Stimulated activated CD8-positive, alpha-beta memory T cell treated with anti-CD3 and anti-CD28 coated beads, Interleukin-2, amount 100 ng/mL, for 48 hours (primary cell): ENCODE measurements around the gene KIF19.
A peak's percentile ranks its signal among the peaks of the same experiment; 100 is the strongest.

Source experiments
- DNase-seq, 2 donors: peaks; one replicate each; pipeline ENCODE4 v3.0.0-alpha.2; 2020; ENCODE audit warnings: low read depth in 2 of 2

KIF19 gene

GRCh38 chr17:74361230-74362068, 35.4 kb downstream of the KIF19 start, which contains the start of gene BTBD17:
TSS of gene BTBD17 (minus strand) at chr17:74361868. CDS start at chr17:74361819, 49 bp downstream.
- DNase-seq, result peak in 1 of 2 donors; percentile 23

- no peak for DNase-seq
Measured at GRCh38 chr17:74362069-74362405, 36.0 kb downstream of the KIF19 start.

- no peak for DNase-seq
Measured at GRCh38 chr17:74362810-74363498, 36.9 kb downstream of the KIF19 start.

GRCh38 chr17:74367206-74367605, 41.2 kb downstream of the KIF19 start, which contains the start of gene GPR142:
TSS of gene GPR142 (plus strand) at chr17:74367506. CDS start at chr17:74369541, 2,035 bp downstream.
- no peak for DNase-seq

GRCh38 chr17:74368341-74369081, 42.5 kb downstream of the KIF19 start:
- peak; percentile 59 to 62 for DNase-seq

GRCh38 chr17:74369221-74369620, 43.2 kb downstream of the KIF19 start:
- peak; percentile 46 to 58 for DNase-seq

- DNase-seq, result no peak
Measured at GRCh38 chr17:74369665-74370490, 43.9 kb downstream of the KIF19 start.

GRCh38 chr17:74371653-74372147, 45.7 kb downstream of the KIF19 start:
- DNase-seq, result no peak

- no peak for DNase-seq
Measured at GRCh38 chr17:74372426-74372825, 46.4 kb downstream of the KIF19 start.

- DNase-seq, result no peak
Measured at GRCh38 chr17:74373838-74374606, 48.0 kb downstream of the KIF19 start.

- DNase-seq, result no peak
Measured at GRCh38 chr17:74374858-74375257, 48.8 kb downstream of the KIF19 start.

GRCh38 chr17:74379495-74380085, 53.6 kb downstream of the KIF19 start:
- peak; percentile 92 to 93 for DNase-seq

- DNase-seq, result no peak
Measured at GRCh38 chr17:74380086-74380958, 54.3 kb downstream of the KIF19 start.

GRCh38 chr17:74380959-74381808, 55.2 kb downstream of the KIF19 start:
- DNase-seq, result no peak

- DNase-seq, result no peak
Measured at GRCh38 chr17:74383141-74383540, 57.1 kb downstream of the KIF19 start.

GRCh38 chr17:74385201-74385600, 59.2 kb downstream of the KIF19 start:
- no peak for DNase-seq

- DNase-seq, result no peak
Measured at GRCh38 chr17:74386386-74386785, 60.4 kb downstream of the KIF19 start.
